GM13976 (cell line): ENCODE data around the gene ABTB1.

Source experiments
- DNase-seq: peaks from one replicate; pipeline ENCODE4 v3.0.0; 2012; ENCODE audit warnings: low spot score
- CTCF ChIP-seq: IDR thresholded peaks from 2 replicates; pipeline ENCODE4 v1.5.1; 2012; ENCODE audit warnings: borderline replicate concordance, mild to moderate bottlenecking; ENCODE audit not compliant: insufficient read depth; ENCODE audit errors: extremely low read depth, missing control alignments, control extremely low read depth
- in situ Hi-C: fragments of 300-500 bp; cut with MboI; formaldehyde crosslinking; loops from one replicate; pipeline ENCODE4 v1.12.0; 2022; ENCODE audit warnings: low sequenced_read_pairs, mixed read lengths, inconsistent platforms; ENCODE audit not compliant: unreplicated experiment

ABTB1 gene

DNA sequence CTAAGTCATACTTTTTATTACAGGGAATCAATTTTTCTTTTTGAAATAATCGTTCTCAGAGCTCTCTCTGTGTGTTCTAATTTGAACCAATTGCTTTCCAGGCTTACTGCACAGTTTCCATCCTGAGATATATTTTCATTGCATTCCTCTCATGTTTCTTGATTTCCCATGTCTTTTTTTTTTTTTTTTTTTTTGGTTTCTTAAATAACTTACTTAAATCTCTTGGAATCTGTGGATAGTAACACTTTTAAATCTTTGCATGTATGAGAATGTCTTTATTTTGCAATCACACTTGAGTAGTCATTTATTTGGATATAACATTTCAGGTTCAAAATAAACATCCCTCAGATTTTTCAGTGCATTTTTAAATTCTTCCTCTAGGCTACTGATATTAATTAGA lies 14.5 kb upstream of the ABTB1 start:
- no peak for TF ChIP-seq CTCF
- in situ Hi-C loops = no loop called here
- no peak for DNase-seq

GRCh38 chr3:127660621-127661251 lies 12.0 kb upstream of the ABTB1 start:
- no peak for TF ChIP-seq CTCF
- in situ Hi-C loops = no loop called here
- DNase-seq = no peak

DNA sequence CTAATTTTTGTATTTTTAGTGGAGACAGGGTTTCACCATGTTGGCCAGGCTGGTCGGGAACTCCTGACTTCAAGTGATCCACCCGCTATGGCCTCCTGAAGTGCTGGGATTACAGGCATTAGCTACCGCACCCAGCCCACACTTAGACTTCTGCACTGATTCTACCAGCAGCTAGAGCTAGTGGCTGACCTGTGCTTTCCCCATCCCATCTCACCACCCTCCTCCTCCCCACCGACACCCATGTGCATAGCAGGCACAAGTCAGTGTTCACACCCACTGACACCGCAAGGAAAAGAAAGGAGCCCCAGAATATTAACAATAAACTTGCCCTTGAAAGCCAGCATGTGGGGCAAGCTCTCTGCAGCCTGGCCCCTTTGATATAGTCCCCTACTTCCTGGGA lies 11.2 kb upstream of the ABTB1 start:
- in situ Hi-C loops = no loop called here
- no peak for DNase-seq
- no peak for TF ChIP-seq CTCF

- TF ChIP-seq CTCF = no peak
- in situ Hi-C loops = no loop called here
- DNase-seq = no peak
Observed at GRCh38 chr3:127662001-127662469, 10.7 kb upstream of the ABTB1 start.

GRCh38 chr3:127663151-127663550 lies 9.6 kb upstream of the ABTB1 start:
- in situ Hi-C loops = no loop called here
- no peak for TF ChIP-seq CTCF
- no peak for DNase-seq

DNA sequence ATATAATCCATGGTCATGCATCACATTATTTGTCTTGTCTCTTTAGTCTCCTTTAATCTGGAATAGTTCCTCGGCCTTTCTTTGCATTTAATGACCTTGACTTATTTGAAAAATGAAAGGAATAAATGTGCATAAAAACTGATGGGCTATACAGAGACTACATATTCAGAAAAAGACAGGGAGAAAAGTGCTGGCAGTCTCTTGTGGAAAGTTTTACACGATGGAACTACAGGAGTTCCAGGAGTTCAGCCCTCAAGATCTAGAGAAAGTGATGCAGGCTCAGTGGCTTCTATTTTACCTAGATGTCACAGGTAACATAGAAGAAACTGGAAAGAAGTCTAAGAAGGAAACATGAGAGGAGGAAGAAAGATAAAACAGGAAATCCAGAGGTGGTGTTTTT lies 7.6 kb upstream of the ABTB1 start:
- no peak for TF ChIP-seq CTCF
- DNase-seq = no peak
- in situ Hi-C loops = no loop called here
